GM19455 (cell line): ENCODE results near the gene DPYSL4.

Source experiments
- ATAC-seq: cut with Tn5 transposase; IDR thresholded peaks from one replicate; pipeline ENCODE4 v1.9.1; 2021; ENCODE audit not compliant: unreplicated experiment

Gene DPYSL4

GRCh38 chr10:132186488-132187429 lies at the start of gene DPYSL4:
TSS of gene DPYSL4 (plus strand) at chr10:132186948. CDS start at chr10:132187064, 116 bp downstream.
- ATAC-seq, result no peak

- ATAC-seq, result no peak
These were observed 49.4 kb upstream of the DPYSL4 start for GRCh38 chr10:132137111-132138072.

GRCh38 chr10:132138133-132138532 lies 48.6 kb upstream of the DPYSL4 start:
- no peak for ATAC-seq

GRCh38 chr10:132138596-132138995 lies 48.2 kb upstream of the DPYSL4 start:
- ATAC-seq, result no peak

GRCh38 chr10:132139526-132139925 lies 47.2 kb upstream of the DPYSL4 start:
- ATAC-seq, result no peak

GRCh38 chr10:132140167-132140925 lies 46.4 kb upstream of the DPYSL4 start:
- no peak for ATAC-seq

GRCh38 chr10:132141076-132141475 lies 45.7 kb upstream of the DPYSL4 start:
- no peak for ATAC-seq

GRCh38 chr10:132141526-132142395 lies 45.0 kb upstream of the DPYSL4 start:
- no peak for ATAC-seq

GRCh38 chr10:132142396-132143161 lies 44.2 kb upstream of the DPYSL4 start:
- no peak for ATAC-seq

- no peak for ATAC-seq
These were observed 43.6 kb upstream of the DPYSL4 start for GRCh38 chr10:132143162-132143561.

GRCh38 chr10:132144086-132144485 lies 42.7 kb upstream of the DPYSL4 start:
- ATAC-seq, result no peak

GRCh38 chr10:132145002-132145401 lies 41.7 kb upstream of the DPYSL4 start:
- ATAC-seq, result no peak

- no peak for ATAC-seq
These were observed 41.1 kb upstream of the DPYSL4 start for GRCh38 chr10:132145521-132146185.

GRCh38 chr10:132146271-132146671 lies 40.5 kb upstream of the DPYSL4 start:
- ATAC-seq, result no peak

- ATAC-seq, result no peak
These were observed 39.5 kb upstream of the DPYSL4 start for GRCh38 chr10:132146941-132147915.

GRCh38 chr10:132148261-132149251 lies 38.2 kb upstream of the DPYSL4 start:
- ATAC-seq, result no peak
